ENCODE data around the gene SPTBN5. TPM values are rescaled to one million over a fixed set of nuclear protein-coding genes. Genes with fewer than 3 reads are reported as not detected.

The SPTBN5 gene
- total and polyA plus RNA-seq, 2 experiments from 2014 or later, result 0.70 to 2.1 TPM

GRCh38 chr15:41914411-41914810, 20.6 kb upstream of the SPTBN5 start:
- no peak for TF ChIP-seq CTCF (IDR thresholded peaks at IDR 0.05; ENCODE audit: low read depth, low read length)
- peak in 1 of 2 donors; percentile 91 for DNase-seq (ENCODE audit: low read depth in 1 of 2, low spot score in 1 of 2)
- H3K4me3 ChIP-seq, result no peak overlapping the region
- peaks cover 64% of the 10 kb centered on the region for H3K4me1 ChIP-seq (ENCODE audit: low read depth)
- H3K9me3 ChIP-seq (ENCODE audit: low read depth), result no peaks in the 10 kb centered on the region
- peak overlapping the region; percentile 96 for H3K27ac ChIP-seq
- H3K36me3 ChIP-seq, result peaks cover 3% of the 10 kb centered on the region
- H3K27me3 ChIP-seq, result no peaks in the 10 kb centered on the region

GRCh38 chr15:41913256-41913655, 19.4 kb upstream of the SPTBN5 start:
- TF ChIP-seq CTCF (IDR thresholded peaks at IDR 0.05; ENCODE audit: low read depth, low read length), result no peak
- H3K36me3 ChIP-seq, result peaks cover 12% of the 10 kb centered on the region
- no peak for DNase-seq (ENCODE audit: low read depth in 1 of 2, low spot score in 1 of 2)
- H3K9me3 ChIP-seq (ENCODE audit: low read depth), result no peaks in the 10 kb centered on the region
- H3K4me3 ChIP-seq, result no peak overlapping the region
- H3K27me3 ChIP-seq, result no peaks in the 10 kb centered on the region
- peaks cover 60% of the 10 kb centered on the region for H3K4me1 ChIP-seq (ENCODE audit: low read depth)
- peak overlapping the region; percentile 96 for H3K27ac ChIP-seq

GRCh38 chr15:41911691-41912345, 18.0 kb upstream of the SPTBN5 start:
- H3K4me1 ChIP-seq (ENCODE audit: low read depth), result peaks cover 50% of the 10 kb centered on the region
- no peak for DNase-seq (ENCODE audit: low read depth in 1 of 2, low spot score in 1 of 2)
- H3K27ac ChIP-seq, result peak overlapping the region; percentile 18
- no peaks in the 10 kb centered on the region for H3K27me3 ChIP-seq
- H3K4me3 ChIP-seq, result no peak overlapping the region
- peaks cover 12% of the 10 kb centered on the region for H3K36me3 ChIP-seq
- H3K9me3 ChIP-seq (ENCODE audit: low read depth), result no peaks in the 10 kb centered on the region
- no peak for TF ChIP-seq CTCF (IDR thresholded peaks at IDR 0.05; ENCODE audit: low read depth, low read length)

- H3K27me3 ChIP-seq, result no peaks in the 10 kb centered on the region
- H3K36me3 ChIP-seq, result peaks cover 12% of the 10 kb centered on the region
- no peaks in the 10 kb centered on the region for H3K9me3 ChIP-seq (ENCODE audit: low read depth)
- peak in 1 of 2 donors; percentile 42 for DNase-seq (ENCODE audit: low read depth in 1 of 2, low spot score in 1 of 2)
- H3K4me1 ChIP-seq (ENCODE audit: low read depth), result peaks cover 35% of the 10 kb centered on the region
- H3K4me3 ChIP-seq, result no peak overlapping the region
- TF ChIP-seq CTCF (IDR thresholded peaks at IDR 0.05; ENCODE audit: low read depth, low read length), result no peak
- H3K27ac ChIP-seq, result peak overlapping the region; percentile 79
Observed at GRCh38 chr15:41908736-41909461, 15.0 kb upstream of the SPTBN5 start.

- no peak overlapping the region for H3K27ac ChIP-seq
- H3K4me3 ChIP-seq, result no peak overlapping the region
- TF ChIP-seq CTCF (IDR thresholded peaks at IDR 0.05; ENCODE audit: low read depth, low read length), result no peak
- H3K36me3 ChIP-seq, result peaks cover 12% of the 10 kb centered on the region
- H3K27me3 ChIP-seq, result no peaks in the 10 kb centered on the region
- H3K4me1 ChIP-seq (ENCODE audit: low read depth), result peaks cover 23% of the 10 kb centered on the region
- DNase-seq (ENCODE audit: low read depth in 1 of 2, low spot score in 1 of 2), result no peak
- no peaks in the 10 kb centered on the region for H3K9me3 ChIP-seq (ENCODE audit: low read depth)
Observed at GRCh38 chr15:41907141-41907540, 13.3 kb upstream of the SPTBN5 start.
